ENCODE results near the gene OR6X1.

The OR6X1 gene

Small RNA genes lying within 50 kb of the gene (small RNA-seq; reads per million reads assigned to genes)
- gene RNU1-21P = 0.10 to 0.18 reads per million in 2 experiments
